CD4-positive, alpha-beta T cell treated with Interleukin-17A for 1 hour (primary cell): ENCODE measurements around the gene NECTIN4.
A peak's percentile ranks its signal among the peaks of the same experiment; 100 is the strongest.

ENCODE experiments used
- DNase-seq: peaks from one replicate; pipeline ENCODE4 v3.0.0-alpha.2; 2020

Gene NECTIN4

DNA sequence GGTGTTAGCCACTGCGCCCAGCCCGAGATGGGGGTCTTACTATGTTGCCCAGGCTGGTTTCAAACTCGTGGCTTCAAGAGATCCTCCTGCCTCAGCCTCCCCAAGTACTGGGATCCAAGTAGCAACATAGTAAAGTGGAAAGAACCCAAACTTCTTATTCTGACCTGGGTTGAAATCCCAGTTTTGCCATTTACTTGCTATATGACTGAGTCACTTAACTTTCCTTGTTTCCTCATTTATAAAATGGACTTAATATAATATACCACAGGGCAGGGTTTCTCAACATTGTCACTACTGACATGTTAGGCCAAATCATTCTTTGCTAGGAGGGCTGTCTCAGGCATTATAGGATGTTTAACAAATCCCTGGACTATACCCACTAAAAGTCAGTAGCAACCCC lies 21.8 kb upstream of the NECTIN4 start:
- DNase-seq, result no peak

DNA sequence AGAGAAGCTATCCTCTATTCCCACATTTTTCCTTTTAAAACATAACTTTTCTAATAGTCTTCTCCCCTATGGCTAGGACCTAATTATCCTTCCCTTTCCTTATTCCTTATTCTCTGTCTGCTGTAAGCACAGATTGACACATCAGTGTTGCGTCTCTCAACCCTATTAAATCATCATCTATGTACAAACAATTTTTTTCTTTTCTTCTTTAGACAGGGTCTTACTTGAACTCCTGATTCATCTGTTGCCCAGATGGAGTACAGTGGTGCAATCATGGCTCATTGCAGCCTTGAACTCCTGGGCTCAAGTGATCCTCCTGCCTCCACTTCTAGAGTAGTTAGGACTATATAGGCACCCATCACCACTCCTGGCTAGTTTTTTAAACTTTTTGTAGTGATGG lies 17.1 kb upstream of the NECTIN4 start:
- no peak for DNase-seq

DNA sequence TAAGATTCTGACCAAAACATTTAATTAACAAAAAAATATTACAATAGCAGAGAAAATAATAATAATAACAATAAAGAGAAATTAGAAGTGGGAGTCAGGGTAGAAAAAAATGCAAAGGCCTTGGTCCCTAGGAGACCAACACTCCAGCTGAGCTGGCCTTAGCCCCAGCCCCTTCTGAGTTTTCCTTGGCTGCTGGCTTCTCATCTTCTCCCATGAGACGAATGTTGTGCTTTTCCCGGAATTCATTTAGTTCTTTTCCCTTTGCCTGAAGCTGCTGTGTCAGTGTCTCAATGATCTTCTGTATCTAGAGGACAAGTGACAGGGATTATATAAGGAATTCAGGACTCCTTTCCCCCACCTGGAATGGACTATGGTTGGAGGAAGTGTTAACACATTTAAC lies 11.2 kb upstream of the NECTIN4 start:
- DNase-seq, result no peak

DNA sequence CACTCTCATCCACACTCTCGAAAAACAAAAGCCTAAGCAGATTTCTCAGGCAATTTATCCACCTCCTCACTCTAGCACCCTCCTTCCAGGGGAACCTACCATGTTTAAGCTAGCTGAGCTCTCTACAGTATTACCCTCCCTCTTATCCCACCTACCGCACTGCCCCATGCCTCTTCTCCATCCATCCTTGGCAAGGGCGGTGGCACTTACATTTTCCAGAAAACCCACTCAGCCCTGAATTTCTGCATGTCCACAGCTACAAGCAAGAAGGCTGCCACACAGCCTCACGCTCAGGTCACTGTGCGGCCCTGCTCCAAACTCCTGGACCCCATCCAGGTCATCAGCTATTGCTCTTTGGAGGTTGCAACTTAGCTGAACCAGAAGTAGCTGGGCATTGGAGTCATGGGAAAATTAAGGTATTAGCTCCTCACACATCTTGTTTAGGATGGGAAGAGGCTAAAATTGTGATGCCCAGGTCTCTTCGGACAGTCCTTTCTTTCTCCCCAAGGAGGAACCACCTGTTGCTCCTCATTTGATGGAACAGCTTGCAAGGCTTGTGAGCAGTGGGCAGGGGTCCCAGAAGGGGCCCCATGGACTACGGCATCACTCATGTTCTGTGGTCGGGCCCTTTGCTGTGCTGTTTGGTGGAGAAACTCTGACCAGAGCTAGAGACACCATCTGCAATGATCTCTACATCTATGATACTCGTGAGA lies 9.9 kb upstream of the NECTIN4 start:
- DNase-seq, result no peak

DNA sequence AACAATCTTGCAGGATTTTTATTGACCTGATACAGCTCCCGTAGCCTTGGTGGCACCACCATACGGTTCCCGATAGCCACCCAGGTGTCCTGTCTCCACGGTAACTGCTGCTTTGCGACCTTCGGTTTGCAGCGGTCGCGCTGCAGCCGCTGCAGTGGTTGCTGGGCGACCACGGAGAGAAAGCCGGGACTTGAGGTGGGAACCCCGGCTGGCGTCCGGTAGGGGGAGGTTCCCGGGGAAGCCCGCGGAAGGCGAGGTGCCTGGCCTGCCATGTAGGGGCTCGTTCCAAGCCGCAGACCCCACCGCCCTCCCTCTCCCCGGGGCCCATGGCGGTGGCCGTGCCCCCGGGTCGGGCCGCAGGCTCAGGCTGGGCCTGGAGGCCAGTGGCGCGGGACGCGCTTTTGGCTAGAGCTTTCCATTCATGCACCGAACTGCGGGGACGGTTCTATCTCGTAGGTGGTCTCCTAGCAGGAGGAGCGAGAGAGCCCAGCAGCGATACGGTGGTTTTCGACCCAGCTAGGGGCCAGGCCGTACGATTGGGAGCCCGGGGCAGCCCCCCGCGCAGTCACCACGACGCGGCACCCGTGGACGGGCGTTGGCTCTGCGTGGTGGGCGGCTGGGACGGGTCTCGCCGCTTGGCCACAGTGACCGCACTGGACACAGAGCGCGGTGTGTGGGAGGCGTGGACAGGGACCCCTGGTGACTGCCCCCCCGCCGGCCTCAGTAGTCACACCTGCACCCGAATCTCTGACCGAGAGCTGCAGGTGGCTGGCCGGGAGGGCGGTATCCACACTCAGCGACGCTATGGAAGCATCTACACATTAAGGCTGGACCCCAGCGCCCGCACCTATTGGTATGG lies 9.1 kb upstream of the NECTIN4 start, which contains the start of gene KLHDC9:
KLHDC9 (plus strand) TSS at position 152 of the 859 bp plus-strand sequence; CDS start at position 327, 175 bp downstream.
- peak; percentile 89 for DNase-seq

DNA sequence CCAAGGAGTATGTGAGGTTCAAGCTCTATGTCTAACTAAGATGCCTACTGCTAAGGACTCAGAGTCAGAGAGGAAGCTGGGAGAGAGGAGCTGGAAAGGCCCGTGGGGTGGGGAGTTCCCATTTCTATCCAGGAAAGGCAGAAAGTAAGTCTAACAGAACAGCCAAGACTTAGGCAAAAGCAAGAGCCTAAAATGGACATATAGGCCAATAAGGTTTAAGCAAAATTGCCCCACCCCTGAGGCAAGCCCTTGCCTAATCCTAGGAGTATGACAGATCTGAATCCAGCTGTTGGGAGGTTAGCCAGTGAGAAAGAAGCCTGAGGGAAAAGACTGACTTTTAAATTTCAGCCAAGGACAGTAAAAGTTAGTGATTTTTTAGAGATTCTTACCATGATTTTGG lies 7.2 kb upstream of the NECTIN4 start:
- DNase-seq, result no peak

DNA sequence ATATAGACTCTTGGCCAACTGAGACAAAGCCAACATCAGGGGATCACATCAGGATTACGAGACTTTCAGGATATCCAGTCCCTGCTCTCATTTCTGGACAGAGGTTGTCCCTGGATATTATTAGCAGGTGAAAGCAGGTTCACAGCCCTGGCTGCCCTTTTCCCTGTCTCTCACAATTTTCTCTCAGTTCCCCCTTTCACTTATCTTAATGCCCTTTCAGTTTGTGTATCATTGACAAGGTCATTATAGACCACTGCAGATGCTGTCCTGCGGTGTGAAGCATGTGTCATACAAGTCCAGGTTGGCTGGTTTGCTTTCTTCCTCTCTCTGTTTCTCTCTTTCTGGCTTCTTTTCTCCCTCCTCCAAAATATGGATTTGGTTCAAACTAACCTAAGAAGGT lies 6.7 kb upstream of the NECTIN4 start:
- no peak for DNase-seq

DNA sequence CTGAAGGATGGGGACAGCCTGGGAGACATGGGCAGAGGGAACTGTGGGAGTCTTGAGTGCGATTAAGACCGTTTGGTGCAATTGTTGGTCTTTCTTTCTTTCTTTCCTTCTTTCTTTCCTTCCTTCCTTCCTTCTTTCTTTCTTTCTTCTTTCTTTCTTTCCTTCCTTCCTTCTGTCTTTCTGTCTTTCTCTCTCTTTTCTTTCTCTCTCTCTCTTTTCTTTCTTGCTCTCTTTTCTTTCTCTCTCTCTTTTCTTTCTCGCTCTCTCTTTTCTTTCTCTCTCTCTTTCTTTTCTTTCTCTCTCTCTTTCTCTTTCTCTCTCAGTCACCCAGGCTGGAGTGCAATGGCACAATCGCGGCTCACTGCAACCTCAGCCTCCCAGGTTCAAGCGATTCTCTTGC lies 5.9 kb upstream of the NECTIN4 start:
- no peak for DNase-seq

DNA sequence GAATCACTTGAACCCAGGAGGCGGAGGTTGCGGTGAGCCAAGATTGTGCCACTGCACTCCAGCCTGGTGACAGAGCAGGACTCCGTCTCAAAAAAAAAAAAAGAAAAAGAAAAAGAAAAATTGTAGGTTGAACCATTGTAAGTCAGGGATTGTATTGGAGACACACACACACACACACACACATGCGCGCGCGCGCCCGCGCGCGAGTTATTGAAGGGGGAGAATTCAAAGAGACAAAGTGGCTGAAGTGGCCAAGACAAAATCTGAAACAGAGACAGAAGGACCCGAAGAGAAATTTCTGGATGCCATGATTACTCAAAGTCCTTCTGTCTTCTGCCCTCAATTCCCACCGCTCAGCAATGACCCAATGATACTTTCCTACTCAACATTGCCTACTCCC lies 5.1 kb upstream of the NECTIN4 start:
- DNase-seq, result no peak

DNA sequence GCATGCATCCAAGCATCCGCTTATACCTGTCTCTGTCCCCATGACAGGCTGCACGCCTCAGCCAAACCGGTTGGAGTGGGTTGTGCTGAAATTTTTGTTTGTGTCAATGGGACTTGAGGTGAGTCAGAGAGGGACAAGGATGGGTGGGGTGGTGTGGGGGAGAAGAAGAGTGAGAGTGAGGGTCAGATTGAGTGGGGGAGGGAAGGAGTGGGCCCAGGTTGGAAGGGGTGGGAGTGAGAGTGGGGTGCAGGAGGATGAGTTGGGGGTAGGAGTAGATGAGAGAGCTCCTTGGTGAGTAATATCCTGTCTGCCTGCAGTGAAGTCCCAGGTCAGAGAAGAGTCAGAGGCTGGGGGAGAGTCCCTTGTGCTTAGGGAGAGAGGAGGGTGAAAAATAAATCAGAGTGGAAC lies 3.3 kb upstream of the NECTIN4 start:
- DNase-seq, result no peak

DNA sequence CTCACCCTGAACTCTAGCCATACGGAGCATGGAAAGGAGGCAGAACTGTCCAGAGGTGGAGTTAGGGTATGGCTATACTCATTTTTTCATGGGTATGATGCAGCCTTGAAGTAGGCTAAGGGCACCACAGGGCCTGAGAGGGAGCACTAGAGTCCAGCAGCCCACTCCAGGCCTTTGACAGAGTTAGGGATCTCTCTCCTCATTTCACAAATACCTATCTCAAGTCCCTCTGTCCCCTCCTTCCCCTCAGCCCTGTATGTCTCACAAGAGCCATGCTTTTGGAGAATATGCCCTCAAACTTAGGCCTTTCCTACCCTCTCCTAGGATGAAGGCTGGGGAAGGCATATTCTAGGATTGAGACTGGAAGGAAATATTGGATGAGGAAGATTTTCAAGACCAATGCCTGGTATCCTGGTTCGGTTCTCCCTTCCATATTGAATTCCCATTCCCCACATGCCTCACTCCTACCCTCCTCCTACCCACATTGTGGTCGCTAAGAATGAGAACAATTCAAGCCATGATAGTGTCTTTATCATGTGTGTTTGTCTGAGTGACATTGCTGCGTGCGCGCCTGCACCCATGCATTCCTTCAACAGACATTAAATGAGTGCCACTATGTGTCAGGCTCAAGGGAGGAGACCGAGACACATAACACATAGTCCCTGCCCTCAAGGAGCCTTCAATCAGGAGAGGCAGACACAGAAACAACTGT lies 2.6 kb upstream of the NECTIN4 start:
- DNase-seq, result no peak

DNA sequence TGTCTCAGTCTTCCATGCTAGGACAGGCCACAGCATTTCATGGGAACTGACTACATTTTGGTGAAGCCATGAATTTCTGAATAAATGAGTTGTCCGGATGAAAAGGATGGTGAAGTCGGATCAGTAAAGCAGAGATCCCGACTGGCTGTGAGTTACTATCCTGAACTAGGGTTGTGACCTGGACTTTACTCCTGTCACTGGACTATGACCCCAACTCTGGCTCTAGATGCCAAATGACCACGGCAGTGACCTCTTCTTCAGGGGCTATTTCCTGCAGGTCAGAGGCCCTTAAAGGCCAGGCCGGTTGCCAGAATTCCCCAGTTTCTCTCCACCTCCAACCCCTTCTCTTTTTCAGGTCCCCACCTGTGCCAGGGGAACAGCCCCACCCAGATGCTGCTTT lies 1.7 kb upstream of the NECTIN4 start:
- no peak for DNase-seq

DNA sequence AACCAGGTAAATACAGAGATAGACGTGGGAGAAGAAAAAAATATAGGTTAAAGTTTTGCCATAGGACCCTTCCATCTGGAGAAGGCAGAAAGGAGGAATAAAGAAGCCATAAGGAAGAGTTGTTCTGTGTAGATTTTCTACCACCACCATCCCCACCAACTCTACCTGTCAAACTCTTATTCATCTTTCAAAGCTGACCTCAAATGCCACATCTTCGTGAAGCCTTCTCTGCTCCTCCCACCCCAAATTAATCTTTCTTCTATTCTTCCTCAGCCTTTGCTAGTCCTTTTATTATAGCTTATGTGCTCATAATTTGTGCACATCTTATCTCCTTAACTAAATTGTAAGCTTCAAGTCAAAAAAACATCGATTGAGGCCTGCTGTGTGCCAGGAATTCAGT lies 1.3 kb upstream of the NECTIN4 start:
- no peak for DNase-seq

DNA sequence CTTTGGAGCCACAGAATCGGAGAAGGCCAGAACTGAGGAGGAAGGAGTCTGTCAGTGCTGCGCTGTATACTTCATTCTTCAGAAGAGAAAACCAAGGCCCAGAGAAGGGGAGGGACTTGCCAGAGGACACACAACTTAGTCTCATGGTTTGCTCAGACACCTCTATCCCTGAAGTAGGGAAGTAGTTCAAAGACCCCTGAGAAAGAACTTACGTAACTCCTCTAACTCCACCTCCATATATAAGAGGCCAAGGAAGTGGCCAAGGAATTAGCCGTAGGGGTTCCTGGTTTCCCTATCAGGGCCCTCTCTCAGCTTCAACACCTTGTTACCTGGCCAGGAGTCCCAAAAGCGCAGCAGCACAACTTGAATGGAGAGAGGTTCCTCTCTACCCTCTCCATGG lies 580 bp upstream of the NECTIN4 start:
- no peak for DNase-seq

DNA sequence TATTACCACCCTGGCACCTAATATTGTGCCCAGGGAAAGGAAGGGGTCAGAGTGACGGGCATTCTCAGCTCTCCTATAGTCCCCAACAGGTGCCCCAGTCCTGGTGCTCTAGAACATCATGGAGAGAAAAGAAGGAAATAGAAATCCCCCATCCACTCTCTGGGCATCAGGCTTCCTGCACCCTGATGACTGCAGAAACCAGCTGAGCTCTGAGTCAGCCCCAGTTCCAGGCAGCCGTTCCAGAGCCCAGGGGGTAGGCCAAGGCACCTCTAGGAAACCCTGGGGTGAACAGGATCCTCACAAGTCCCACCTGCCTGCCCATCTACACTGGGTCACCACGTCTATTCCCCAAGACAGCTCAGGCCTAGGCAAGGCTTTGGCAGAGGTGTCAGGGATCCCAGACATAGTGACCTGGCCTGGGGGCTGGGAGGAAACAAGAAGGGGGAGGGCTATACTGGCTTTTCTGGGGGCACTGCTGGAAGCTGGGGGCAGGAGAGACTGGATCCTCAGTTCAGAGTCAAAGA lies 709 bp downstream of the NECTIN4 start:
- no peak for DNase-seq

DNA sequence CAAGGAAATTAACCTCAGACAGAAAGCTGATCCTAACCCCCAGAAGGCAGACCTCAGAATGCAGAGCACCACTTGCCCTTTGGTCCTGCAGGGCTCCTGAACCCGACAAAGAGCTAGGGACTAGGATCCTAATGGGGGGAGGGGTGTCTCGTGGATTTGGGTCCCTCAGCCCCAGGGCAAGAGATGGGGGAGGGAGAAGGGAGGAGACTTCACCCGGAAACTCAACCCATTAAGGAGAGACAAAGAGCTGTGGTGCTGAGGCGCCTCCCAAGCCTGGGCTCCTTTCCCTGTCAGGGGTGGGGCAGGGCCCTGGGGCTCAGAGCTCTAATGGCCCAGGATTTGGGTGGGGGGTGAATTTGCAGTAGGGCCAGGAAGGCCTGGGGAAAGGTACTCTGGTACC lies 2.9 kb downstream of the NECTIN4 start:
- DNase-seq, result no peak

DNA sequence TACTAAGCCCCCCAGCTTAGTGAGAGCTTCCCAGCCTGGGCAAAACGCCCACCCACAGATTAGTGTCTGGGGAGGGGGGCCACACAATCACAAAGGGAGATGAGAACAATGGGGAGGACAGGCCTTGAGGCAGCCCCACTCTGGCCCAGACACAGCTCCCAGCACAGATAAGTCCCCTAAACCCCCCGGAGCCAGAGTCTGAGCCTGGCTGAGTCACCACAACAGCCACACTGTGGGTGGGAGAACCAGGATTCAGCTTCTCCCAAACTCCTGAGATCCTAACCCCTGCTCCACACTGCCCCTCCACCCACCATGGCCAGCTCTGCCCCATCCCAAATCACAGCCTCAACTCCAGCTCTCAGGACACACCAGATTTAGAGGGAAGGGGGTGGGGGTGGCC lies 4.2 kb downstream of the NECTIN4 start:
- DNase-seq, result no peak

DNA sequence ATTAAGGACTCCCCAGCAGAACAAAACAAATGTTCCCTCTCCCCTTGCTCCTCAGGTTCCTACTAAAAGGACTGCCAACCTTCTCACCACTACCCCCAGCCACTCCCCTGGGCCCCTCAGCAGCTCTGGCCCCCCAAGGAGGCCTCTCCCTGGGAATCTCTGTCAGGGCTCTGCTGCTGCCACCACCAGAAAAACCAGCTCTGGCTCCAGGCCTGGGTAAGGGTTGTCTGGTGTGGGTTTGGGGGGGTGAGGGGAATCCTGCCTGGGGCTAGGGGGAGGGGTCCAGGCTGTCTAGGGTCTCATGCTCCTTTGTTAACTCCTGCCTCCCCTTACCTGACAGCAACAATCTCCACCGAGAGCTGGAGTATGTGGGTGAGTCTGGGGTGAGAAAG lies 4.8 kb downstream of the NECTIN4 start:
- no peak for DNase-seq

DNA sequence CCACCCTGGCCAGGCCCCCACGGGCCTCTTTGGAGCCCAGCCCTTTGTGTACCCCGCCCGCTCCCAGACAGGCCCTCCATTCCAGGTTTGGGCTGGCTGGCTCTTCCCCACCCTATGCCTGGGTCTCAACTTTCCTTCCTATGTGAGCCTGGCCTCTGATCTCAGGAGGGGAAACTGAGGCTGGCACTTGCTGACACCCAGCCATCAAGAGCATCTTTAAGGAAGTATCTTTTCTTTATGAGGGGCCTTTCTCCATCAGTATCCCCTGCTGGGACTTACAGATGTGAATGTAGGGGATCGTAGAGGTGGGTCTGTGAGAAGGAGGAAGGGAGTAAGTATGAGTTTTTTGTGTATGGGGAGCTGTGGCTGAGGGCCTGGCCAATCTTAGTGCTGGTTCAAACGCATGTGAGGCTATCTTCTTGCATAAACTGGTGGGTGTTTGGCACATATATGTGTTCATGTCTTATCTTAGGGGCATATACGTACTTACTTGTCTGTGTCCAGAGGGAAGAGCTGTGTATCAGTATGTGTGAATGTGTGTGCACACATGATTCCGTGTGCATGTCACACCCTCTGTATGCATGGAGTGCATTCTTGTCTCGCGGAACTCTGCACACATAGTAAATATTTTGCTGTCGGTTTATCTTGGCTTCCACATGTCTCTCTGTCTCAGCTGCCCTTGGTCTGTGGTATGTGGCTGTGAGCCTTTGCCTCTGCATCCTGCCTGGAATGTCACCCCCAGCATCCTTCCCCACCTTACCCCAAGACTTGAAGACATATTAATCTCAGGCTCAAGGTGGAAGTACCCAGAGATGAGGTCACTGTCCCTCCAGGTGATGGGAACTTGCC lies 5.4 kb downstream of the NECTIN4 start:
- no peak for DNase-seq

DNA sequence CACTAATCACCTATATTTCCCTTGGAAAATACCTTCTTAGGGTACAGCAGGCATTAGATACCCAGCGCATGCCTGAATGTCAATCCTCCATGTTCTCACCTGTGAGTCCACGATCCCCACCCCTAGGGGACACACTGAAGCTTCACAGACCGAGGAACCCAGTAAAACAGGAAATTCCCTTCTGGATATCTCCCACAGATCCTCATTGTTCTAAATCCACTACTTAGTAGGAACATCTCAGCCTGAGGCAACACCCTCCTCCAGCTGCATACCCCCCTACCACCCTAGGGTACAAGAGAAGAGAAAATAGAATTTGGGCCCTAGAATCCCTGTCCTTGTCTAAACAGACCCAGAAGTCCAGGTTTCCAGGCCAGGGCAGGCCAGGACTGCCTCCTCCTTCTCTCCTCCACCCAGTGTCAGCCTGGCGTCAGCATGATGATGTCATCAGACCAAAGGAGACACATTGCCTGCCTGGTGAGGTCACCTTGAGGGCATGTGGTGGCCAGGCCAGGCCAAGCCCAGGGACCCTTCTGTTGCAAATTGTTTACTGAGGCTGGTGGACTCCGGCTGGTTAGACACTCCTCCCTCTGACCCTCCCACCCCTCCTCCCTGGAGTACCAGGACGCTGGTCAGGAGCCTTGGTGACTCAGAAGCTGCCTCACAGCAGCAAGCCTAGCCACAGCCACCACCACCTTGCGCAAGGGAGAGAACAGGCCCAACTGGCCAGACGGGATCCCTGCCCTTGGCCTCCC lies 6.2 kb downstream of the NECTIN4 start:
- DNase-seq, result peak; percentile 22

DNA sequence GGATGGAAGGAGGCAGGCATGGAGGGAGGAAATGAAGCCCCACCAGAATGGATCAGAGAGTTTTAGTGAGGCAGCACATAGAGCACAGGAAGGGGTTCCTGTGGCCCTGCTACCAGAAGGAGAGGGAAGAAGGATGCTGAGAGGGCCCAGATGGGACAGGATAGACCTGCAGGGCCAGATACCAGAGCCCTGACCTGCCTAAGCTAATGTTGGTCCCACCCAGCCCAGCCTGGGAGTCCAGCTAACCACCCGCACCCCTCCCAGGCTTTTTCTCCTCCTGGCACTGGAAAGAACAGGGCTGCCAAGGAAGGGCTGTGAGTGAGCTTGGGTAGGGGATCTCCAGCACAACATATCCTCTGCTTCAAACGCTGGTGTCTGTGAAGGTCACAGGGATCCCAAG lies 6.9 kb downstream of the NECTIN4 start:
- DNase-seq, result no peak

DNA sequence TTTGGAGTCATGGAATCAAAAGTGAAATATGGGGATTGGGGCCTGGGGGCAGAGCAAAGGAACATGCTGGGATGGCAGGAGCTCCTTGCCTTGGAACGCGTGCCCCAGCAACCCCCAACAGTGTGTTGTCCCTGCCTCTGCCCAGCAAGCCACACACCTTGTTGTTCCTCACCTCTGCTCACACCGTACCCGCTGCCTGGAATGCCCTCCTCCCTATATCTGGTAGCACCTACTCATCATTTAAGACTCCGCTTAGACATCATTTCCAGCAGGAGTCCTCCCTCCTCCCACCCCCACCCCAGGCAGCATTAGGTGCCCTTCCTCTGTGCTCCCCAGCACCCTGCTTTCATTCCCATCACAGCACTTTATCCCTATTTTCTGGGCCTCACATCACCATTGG lies 7.8 kb downstream of the NECTIN4 start:
- no peak for DNase-seq
